Vagina (tissue), 2 donors: ENCODE results near the gene PCDHA2.

Source experiments
- CTCF ChIP-seq, 3 experiments: fragments of 450-650 bp in 2 of 3; fragments of 200-600 bp in 1 of 3; sonication (generic) in 1 of 3; IDR thresholded peaks; one replicate each; pipeline ENCODE4 v1.5.1; 2017 to 2019; ENCODE audit warnings: antibody characterized with exemption in 3 of 3, mild to moderate bottlenecking in 2 of 3, moderate library complexity in 2 of 3
- POLR2A ChIP-seq, 2 donors: fragments of 450-650 bp; IDR thresholded peaks; one replicate each; pipeline ENCODE4 v1.6.1; 2017; ENCODE audit warnings: antibody characterized with exemption in 2 of 2, mild to moderate bottlenecking in 2 of 2, moderate library complexity in 2 of 2
- POLR2AphosphoS5 ChIP-seq, 2 donors: sonication (generic); formaldehyde crosslinking; IDR thresholded peaks; one replicate each; pipeline ENCODE4 v1.9.0; 2017; ENCODE audit warnings: antibody characterized with exemption in 2 of 2, mild to moderate bottlenecking in 2 of 2, low read depth in 1 of 2; ENCODE audit not compliant: insufficient read depth in 1 of 2

- TF ChIP-seq POLR2AphosphoS5 (IDR thresholded peaks at IDR 0.05; ENCODE audit: insufficient read depth in 1 of 2, low read depth in 1 of 2) = no peak
- no peak for TF ChIP-seq POLR2A (IDR thresholded peaks at IDR 0.05)
- no peak for TF ChIP-seq CTCF (IDR thresholded peaks at IDR 0.05)
These were observed 6.8 kb downstream of the PCDHA2 start for GRCh38 chr5:140801494-140801841.
